ENCODE data around the gene ZNF362.

DNA sequence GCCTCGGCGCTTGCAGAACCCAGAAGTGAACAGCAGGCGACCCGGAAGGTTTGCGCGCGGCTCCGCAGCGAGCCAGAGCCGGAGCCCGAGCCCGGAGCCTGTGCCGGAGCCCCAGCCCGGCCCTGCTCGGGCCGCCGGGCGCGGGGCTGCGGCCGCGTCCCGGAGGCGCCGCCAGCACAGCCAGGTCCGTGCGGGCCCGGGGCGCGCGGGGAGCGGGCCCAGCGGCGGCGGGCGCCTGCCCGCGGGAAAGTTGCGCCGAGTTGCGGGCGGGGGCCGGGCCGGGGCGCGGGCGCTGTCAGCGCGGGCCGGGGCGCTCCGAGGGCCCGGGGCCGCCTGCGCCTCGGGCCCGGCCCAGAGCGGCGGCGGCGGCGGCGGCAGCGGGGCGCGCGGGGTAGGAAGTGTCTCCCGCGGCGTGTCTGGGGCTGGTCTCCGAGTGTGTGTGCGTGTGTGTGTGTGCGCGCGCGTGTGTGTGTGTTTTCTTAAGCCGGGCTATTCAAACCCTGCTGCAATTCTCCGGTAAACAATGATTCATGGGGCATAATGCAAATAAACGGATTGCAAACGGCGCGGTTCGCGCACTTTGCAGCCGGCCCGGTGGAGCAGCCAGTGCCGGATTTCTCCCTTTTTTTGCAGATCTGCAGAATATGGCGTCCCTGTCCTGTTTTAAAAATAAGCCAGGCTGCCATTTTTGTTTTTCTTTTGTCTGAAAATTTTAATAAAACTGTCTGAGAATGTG is at the start of gene ZNF362:
- peak; percentile 34; the same call in 1 of the 2 replicates for TF ChIP-seq TAF1 (CRISPR knock-in tag; IDR thresholded peaks at IDR 0.05)
- TF ChIP-seq SP1 (IDR thresholded peaks at IDR 0.05) = no peak
- no peak for TF ChIP-seq SP1 (CRISPR knock-in tag; IDR thresholded peaks at IDR 0.05)
- no peak for TF ChIP-seq PHB2 (IDR thresholded peaks at IDR 0.05; ENCODE audit: partially characterized antibody)
- no peak for TF ChIP-seq HDAC2 (CRISPR knock-in tag; IDR thresholded peaks at IDR 0.05)
- TF ChIP-seq SUZ12 (IDR thresholded peaks at IDR 0.05; ENCODE audit: low read depth, low read length) = no peak
- TF ChIP-seq AHR (CRISPR knock-in tag; IDR thresholded peaks at IDR 0.05) = no peak

All from HepG2 (cell line).